Stomach (tissue), 9 donors: ENCODE measurements around the gene STYXL1. TPM values are rescaled to one million over a fixed set of nuclear protein-coding genes. Genes with fewer than 3 reads are reported as not detected.
"Not testable (repeated sequence)": the region's sequence is repeated elsewhere in the genome, so short reads cannot be mapped to it uniquely, and the experiment has no call there.

Experiments
- DNase-seq, 2 donors: peaks; one replicate each; pipeline versions ENCODE4 v3.0.0 to v3.0.0-alpha.2; 2013 to 2019
- H3K27ac ChIP-seq, 5 donors: fragments of 200-600 bp in 4 of 5; sonication (generic) in 4 of 5; one replicate each; pipeline ENCODE4 v1.5.1; 2013 to 2019; ENCODE audit warnings: mild to moderate bottlenecking in 1 of 5, moderate library complexity in 1 of 5
- H3K27me3 ChIP-seq, 3 donors: fragments of 200-600 bp; sonication (generic); one replicate each; pipeline ENCODE4 v1.5.1; 2017 to 2019; ENCODE audit warnings: mixed run types in 1 of 3
- H3K36me3 ChIP-seq, 4 donors: fragments of 200-600 bp; sonication (generic); 1 replicate in 3 of 4; 2 replicates in 1 of 4; pipeline ENCODE4 v1.5.1; 2016 to 2019
- H3K4me1 ChIP-seq, 4 donors: fragments of 200-600 bp; sonication (generic); one replicate each; pipeline ENCODE4 v1.5.1; 2016 to 2019
- H3K4me3 ChIP-seq, 4 donors: fragments of 200-600 bp; sonication (generic) in 3 of 4; one replicate each; pipeline ENCODE4 v1.5.1; 2016 to 2019; ENCODE audit warnings: mild to moderate bottlenecking in 1 of 4
- H3K9me3 ChIP-seq, 4 donors: fragments of 200-600 bp; sonication (generic); one replicate each; pipeline ENCODE4 v1.5.1; 2016 to 2019
- EP300 ChIP-seq: sonication (generic); formaldehyde crosslinking; IDR thresholded peaks from one replicate; pipeline ENCODE4 v1.6.1; 2017; ENCODE audit warnings: antibody characterized with exemption
- POLR2A ChIP-seq, 4 donors: fragments of 450-650 bp; IDR thresholded peaks; one replicate each; pipeline ENCODE4 v1.6.1; 2016; ENCODE audit warnings: antibody characterized with exemption in 4 of 4, control low read depth in 2 of 4, mild to moderate bottlenecking in 1 of 4, moderate library complexity in 1 of 4
- POLR2AphosphoS5 ChIP-seq, 3 donors: sonication (generic); formaldehyde crosslinking; IDR thresholded peaks; one replicate each; pipeline ENCODE4 v1.6.1; 2016; ENCODE audit warnings: antibody characterized with exemption in 3 of 3
- WGBS, 5 donors: extraction: QIAGEN DNeasy Blood & Tissue Kit in 3 of 5; methylation state at CpG; one replicate each; pipeline versions ENCODE4 v1.1.5 to v1.1.7; 2013 to 2018; 5-methylcytosine and 5-hydroxymethylcytosine counted together
- intact Hi-C: fragments of 100-400 bp; cut with DNase I; formaldehyde crosslinking; loops from one replicate; pipeline ENCODE4 v1.15.1; 2023; ENCODE audit warnings: low total_unique reads
- polyA plus RNA-seq, 3 donors: library from polyadenylated mRNA; stranded (reverse); fragments of 200-250 nt; gene quantifications; one replicate each; pipeline ENCODE4 v1.2.3, GENCODE V29; 2013
- total RNA-seq, 5 donors: library from RNA; depleted of rRNA; stranded (reverse); fragments of >200 nt; gene quantifications; one replicate each; pipeline versions ENCODE4 v1.1.0 to v1.2.3, GENCODE V29; 2014 to 2016
- TF ChIP-seq, protein P1 (sequence below), 7 experiments: fragments of 450-650 bp in 4 of 7; fragments of 200-600 bp in 3 of 7; sonication (generic) in 3 of 7; IDR thresholded peaks; one replicate each; pipeline ENCODE4 v1.5.1; 2016 to 2019; ENCODE audit warnings: antibody characterized with exemption in 7 of 7, control low read depth in 2 of 7, mild to moderate bottlenecking in 1 of 7
- donor health status: healthy with polysubstance abuse.
- donor health status: Bipolar disorder and iron deficiency.
- donor health status: healthy.

The STYXL1 gene
- total and polyA plus RNA-seq, 8 donors = 12.3 to 58.1 (median 33.4) TPM

DNA sequence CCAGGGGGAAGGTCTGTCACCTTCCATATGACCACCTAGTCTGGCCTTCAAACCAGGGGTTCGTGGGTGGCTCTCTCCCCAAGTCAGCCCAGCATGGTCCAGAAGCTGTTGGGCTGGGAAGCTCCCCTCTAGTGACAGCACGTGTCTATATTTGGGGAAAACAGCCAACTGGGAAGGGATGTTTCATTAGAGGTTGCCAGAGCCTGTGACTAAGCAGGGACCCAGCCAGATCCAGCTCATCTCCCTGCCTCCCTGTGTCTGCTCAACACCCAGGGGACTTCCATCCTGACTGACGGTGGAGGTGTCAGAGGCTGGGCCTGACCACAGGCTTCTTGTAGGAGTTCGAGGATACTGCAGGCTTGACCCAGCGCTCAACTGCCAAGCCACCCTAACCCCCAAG lies 10.5 kb downstream of the STYXL1 start:
- intact Hi-C loops = no loop called here
- 66 to 87% (median 79%) methylated on average over 3 to 5 of the region's 5 CpGs for WGBS, 5 donors
- no peak for DNase-seq

DNA sequence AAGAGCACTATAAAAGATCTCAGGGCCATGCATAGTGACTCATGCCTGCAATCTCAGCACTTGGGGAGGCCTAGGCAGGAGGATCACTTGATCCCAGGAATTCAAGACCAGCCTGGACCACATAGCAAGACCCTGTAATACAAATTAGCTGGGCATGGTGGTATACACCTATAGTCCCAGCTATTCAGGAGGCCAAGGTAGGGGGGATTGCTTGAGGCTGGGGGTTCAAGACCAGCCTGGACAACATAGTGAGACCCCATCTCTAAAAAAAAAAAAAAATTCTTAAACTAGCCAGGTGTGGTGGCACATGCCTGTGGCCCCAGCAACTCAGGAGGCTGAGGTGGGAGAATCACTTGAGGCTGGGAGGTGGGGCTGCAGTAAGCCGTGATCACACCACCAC lies 15.8 kb downstream of the STYXL1 start:
- Histone ChIP-seq H3K9me3 (no peaks in the 10 kb centered on the region), H3K36me3 (peaks cover 4 to 29% (median 27%) of the 10 kb centered on the region in 4 donors), H3K27ac (no peak overlapping the region), H3K4me1 (no peaks in the 10 kb centered on the region), H3K27me3 (no peaks in the 10 kb centered on the region), H3K4me3 (no peak overlapping the region)
- no peak for TF ChIP-seq EP300
- TF ChIP-seq, protein P1, sequence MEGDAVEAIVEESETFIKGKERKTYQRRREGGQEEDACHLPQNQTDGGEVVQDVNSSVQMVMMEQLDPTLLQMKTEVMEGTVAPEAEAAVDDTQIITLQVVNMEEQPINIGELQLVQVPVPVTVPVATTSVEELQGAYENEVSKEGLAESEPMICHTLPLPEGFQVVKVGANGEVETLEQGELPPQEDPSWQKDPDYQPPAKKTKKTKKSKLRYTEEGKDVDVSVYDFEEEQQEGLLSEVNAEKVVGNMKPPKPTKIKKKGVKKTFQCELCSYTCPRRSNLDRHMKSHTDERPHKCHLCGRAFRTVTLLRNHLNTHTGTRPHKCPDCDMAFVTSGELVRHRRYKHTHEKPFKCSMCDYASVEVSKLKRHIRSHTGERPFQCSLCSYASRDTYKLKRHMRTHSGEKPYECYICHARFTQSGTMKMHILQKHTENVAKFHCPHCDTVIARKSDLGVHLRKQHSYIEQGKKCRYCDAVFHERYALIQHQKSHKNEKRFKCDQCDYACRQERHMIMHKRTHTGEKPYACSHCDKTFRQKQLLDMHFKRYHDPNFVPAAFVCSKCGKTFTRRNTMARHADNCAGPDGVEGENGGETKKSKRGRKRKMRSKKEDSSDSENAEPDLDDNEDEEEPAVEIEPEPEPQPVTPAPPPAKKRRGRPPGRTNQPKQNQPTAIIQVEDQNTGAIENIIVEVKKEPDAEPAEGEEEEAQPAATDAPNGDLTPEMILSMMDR (IDR thresholded peaks at IDR 0.05) = no peak
- no peak for TF ChIP-seq POLR2AphosphoS5 (IDR thresholded peaks at IDR 0.05)
- TF ChIP-seq POLR2A (IDR thresholded peaks at IDR 0.05) = no peak
- WGBS, 5 donors = 89 to 100% (median 94%) methylated on average over 1 of the region's 1 CpG
- no peak for DNase-seq
- intact Hi-C loops = no loop called here

More for the DNA sequence above, 10.5 kb downstream of the STYXL1 start:
- Histone ChIP-seq H3K4me3 (no peak overlapping the region), H3K27ac (no peak overlapping the region), H3K27me3 (no peaks in the 10 kb centered on the region), H3K9me3 (no peaks in the 10 kb centered on the region), H3K36me3 (peaks cover 0 to 16% (median 8%) of the 10 kb centered on the region in 4 donors), H3K4me1 (no peaks in the 10 kb centered on the region)
- no peak for TF ChIP-seq EP300
- TF ChIP-seq POLR2A (IDR thresholded peaks at IDR 0.05) = no peak
- no peak for TF ChIP-seq POLR2AphosphoS5 (IDR thresholded peaks at IDR 0.05)
- TF ChIP-seq, protein P1 (IDR thresholded peaks at IDR 0.05) = no peak

DNA sequence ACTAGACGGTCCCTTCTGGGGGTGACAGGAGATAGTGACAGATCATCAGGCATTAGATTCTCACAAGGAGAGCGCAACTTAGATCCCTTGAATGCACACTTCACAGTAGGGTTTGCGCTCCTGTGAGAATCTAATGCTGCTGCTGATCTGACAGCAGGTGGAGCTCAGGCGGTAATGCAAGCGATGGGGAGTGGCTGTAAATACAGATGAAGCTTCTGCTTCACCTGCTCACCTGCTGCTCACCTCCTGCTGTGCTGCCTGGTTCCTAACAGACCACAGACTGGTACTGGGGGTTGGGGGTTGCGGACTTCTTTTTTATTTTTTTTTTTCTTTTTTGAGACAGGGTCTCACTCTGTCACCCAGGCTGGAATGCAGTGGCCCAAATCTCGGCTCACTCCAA lies 18.1 kb downstream of the STYXL1 start:
- intact Hi-C loops, H3K9me3 ChIP-seq, H3K4me1 ChIP-seq, H3K27me3 ChIP-seq, H3K27ac ChIP-seq, H3K4me3 ChIP-seq, DNase-seq: not testable (repeated sequence)
- WGBS, 5 donors = 88 to 96% (median 92%) methylated on average over 7 of the region's 7 CpGs
- peaks cover 6 to 50% (median 41%) of the 10 kb centered on the region in 4 donors for H3K36me3 ChIP-seq

DNA sequence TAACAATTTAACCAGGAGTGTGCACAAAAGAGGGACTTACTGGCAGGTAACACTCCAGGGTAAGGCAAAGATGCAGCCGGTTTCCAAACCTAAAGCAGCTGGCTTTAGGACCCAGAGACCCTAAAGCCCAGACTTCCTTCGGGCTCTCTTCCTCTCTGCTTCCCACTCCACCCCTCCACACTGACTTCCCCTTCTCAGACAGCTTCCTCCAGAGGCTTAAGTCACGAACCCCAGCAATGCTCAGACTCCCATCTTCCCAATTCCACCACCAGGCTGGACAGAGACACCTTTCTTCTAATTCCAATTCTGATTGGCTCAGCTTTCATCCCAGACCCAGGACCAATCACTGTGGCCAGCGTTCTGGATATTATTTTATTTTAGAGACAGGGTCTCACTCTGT lies 24.8 kb downstream of the STYXL1 start:
- Histone ChIP-seq H3K4me3 (no peak overlapping the region), H3K9me3 (no peaks in the 10 kb centered on the region), H3K36me3 (peaks cover 11 to 71% (median 56%) of the 10 kb centered on the region in 4 donors), H3K27ac (no peak overlapping the region), H3K27me3 (no peaks in the 10 kb centered on the region), H3K4me1 (peaks cover 0 to 4% (median 0%) of the 10 kb centered on the region in 4 donors)
- DNase-seq = peak in 1 of 2 donors; percentile 23
- intact Hi-C loops = loop anchor here (5.0 kb wide), 1 partner anchor 156 kb away; no protein-coding TSS in a partner anchor
- 47 to 64% (median 58%) methylated on average over 4 of the region's 4 CpGs for WGBS, 5 donors
- TF ChIP-seq EP300 = no peak

DNA sequence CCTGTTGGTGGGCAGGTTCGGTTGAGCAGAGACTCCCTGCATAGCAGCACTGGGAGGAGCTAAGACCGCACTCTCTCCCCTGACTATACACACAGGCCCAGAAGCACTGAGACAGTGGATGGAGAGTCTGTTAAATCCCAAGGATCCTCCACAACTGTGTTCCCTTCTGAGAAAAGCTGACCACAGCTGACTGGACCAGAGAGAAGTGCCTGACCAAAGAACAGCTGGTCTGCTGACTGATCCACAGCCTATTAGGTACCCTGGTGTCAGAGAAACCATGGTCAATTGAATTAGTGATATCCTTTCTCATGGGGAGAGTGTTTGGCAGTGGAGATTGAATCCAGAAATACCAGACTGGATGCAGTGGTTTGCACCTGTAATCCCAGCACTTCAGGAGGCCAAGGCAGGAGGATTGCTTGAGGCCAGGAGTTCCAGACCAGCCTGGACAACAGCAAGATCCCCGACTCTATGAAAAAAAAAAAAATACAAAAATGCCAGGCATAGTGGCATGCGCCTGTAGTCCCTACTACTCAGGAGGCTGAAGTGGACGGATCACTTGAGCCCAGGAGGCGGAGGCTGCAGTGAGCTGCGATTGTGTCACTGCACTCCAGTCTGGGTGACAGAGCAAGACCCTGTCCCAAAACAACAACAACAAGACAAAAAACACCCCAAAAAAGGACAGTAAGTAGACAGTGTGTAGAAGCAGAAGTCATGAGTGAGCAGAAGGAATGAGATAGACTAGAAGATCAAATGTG lies 25.6 kb downstream of the STYXL1 start:
- WGBS, 5 donors = 89 to 96% (median 94%) methylated on average over 7 of the region's 7 CpGs
- intact Hi-C loops = loop anchor here (5.0 kb wide), 1 partner anchor 155 kb away; no protein-coding TSS in a partner anchor
- peaks cover 11 to 68% (median 51%) of the 10 kb centered on the region in 4 donors for H3K36me3 ChIP-seq

More for the DNA sequence above, 25.6 kb downstream of the STYXL1 start:
- H3K9me3 ChIP-seq = no peaks in the 10 kb centered on the region
- TF ChIP-seq, protein P1 (IDR thresholded peaks at IDR 0.05) = no peak
- TF ChIP-seq EP300 = no peak
- no peak for TF ChIP-seq POLR2A (IDR thresholded peaks at IDR 0.05)
- no peak for DNase-seq
- H3K4me1 ChIP-seq = peaks cover 0 to 4% (median 0%) of the 10 kb centered on the region in 4 donors
- H3K4me3 ChIP-seq = no peak overlapping the region
- H3K27me3 ChIP-seq = no peaks in the 10 kb centered on the region
- no peak overlapping the region for H3K27ac ChIP-seq
